HG03571 (cell line): ENCODE measurements around the gene MAML3.

Experiments used
- ATAC-seq: cut with Tn5 transposase; IDR thresholded peaks from one replicate; pipeline ENCODE4 v1.9.1; 2021; ENCODE audit not compliant: unreplicated experiment

MAML3 gene

DNA sequence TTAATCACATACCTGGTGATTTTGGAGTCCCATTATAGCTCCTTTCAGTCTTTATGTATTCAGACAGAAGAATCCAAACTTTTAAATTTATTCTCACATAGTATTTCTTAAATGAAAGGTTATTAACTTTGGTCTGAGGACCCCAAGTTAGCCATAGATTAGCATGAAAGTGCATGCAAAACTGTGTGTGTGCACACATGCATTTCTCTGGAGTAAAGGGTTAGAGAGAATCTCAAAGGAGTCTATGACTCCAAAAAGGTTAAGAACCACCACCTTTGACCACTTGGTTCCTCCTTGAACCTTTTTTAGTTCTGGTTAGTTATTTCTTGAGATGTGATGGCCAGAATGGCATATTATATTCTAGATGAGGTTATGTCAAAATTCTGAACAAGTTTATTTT lies 386.4 kb downstream of the MAML3 start:
- no peak for ATAC-seq

DNA sequence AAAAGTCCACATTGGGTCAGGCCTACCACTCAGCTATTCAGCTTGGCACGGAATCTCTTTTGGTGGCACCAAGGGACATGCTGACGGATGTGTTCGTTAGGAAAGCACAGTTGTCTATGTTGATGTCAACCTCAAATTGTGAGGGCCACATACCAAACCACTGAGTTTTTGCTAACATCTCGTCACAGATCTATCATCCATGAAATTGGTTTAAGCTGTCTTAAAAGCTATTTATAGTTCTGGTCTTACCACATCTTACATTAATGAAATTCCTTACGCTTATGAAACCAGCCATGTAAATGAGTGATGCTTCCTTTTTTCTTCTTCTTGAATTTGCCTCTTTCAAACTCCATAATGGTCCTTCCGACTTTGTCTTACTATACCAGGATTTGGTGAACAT lies 386.8 kb downstream of the MAML3 start:
- ATAC-seq, result no peak

DNA sequence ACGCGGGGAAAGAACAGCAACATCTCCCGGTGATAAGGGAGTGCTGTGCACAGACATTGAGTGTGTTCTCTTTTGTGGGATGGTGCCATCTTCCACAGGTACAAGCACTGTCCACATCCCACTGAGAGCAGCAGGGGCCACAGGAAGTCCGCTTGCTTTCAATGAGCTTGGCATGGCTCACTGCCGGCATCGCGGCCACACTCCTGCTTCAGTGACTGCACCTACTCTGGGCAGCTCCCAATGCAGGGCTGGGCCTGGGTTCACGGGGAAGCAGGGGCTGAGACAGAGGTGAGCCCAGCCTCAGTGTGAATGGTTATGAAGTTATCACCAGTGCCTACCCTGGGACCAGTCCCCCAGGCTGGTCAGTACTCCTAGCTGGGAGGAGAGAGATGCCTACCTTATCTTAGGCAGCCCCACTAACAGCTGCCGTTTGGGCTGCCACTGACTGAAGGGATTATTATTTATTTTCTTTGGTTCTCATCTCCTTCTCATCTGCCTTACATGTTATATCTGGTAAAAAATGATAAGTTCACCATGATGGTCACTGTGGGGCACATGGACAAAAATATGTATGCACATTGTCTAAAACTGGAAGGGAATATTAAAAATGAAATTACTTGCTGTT lies 389.2 kb downstream of the MAML3 start:
- ATAC-seq, result no peak

DNA sequence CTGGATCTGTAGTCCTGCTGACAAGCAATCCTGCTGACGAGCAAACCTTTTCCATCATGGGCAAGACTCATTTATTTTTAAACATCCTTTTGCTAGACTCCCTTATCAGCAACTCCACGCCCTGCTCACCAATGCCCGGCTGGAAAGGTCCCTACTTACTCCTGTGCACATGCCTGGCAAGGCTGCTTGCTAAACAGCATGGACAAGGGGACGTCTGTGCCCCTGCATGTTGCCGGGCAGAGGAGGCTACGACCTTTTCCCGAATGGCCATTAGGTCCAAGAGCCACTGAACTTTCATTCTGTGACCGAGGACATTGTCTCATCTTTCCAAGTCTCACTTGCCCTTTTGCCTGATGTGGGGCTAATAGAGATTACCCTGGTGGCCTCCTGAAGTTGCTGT lies 389.8 kb downstream of the MAML3 start:
- ATAC-seq, result no peak

DNA sequence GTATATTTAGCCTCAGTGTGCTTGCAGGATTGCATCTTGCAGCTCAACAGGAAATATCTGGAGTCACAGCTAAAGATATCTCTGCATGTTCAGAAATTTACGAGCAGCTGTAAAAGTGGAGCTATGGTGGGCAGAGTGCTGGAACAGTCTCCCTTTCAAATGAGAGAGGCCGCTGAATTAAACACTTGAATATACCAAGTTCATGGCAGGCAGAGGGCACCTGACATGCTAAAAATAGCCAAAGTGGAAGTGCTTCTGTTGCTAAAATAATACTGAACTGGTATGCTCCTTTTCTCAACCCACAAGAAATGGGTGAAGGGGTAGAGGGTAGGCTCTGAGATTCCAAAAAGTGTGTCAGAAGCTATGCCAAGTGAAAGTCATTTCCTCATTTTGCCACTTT lies 390.3 kb downstream of the MAML3 start:
- ATAC-seq, result no peak

DNA sequence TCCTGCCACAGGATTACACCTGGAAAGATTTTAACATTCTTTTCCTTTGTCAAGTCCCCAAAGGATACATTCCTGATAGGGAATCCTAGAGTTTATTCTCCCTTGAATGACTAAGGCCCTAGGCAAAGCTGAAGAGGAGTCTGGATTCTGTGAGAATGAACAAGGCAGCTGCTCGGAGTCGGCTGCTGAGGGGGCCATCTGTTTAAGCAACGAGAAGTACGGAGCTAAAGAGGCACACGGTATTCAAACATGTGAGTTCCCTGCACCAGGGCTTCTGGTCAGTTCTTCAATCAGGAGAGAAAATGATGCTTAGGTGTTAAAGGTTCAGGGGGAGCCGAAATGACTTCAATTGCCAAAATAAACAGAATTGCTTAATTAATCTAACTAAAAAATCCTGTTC lies 390.8 kb downstream of the MAML3 start:
- ATAC-seq, result no peak

DNA sequence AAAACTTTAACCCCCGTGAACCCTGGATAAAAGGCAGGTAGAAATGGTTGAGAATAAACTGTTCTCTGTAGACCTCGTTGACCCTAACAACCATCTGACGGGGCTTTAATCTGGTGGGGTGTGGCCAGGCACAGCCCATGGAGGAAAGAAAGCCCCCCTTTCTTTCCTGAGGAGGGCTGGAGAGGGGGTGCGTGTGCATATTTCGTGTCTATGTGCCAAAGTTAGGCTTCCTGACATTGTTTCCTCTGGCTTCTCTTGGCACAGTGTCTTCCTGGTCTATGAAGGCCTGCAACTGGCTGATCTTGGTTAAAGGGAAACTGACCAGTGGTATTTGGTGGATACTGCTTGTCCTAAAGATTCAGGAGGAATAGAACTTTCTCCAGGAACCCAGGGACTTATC lies 391.3 kb downstream of the MAML3 start:
- no peak for ATAC-seq

DNA sequence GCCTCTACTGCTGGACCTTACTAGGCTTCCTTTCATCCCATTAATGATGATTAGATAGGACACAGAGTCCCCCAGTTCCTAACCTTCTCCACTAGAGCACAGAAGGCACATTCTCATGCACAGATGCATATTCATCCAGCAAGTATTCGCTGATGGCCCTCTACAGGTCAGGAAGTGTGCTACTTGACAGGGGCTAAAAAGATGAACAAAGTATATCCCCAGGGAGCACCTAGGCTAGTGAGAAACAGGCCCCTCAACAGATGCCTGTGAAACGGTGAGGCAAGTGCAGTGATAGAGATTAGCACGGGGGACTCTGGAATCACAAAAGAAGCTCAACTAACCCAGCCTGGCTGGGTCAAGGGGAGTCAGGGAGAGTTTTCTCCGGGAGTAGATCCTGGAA lies 392.5 kb downstream of the MAML3 start:
- no peak for ATAC-seq

DNA sequence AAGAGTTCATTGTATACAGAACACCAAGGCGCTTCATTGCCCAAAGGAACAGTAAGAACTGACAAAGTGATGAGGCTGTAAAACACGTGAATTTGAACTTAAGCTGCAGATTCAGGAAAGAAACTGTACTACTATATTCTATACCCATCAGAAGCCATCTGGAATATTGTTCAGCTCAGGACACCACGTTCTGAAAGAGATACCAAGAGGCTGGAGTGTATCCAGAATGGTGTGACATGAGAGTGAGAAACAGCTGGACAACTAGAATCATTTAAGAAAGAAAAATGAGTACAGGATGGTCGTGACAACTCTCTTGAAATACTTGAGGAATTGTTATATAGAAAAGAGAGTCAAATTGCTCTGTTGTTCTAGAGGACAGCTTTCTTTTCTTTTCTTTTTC lies 393.4 kb downstream of the MAML3 start:
- ATAC-seq, result no peak

DNA sequence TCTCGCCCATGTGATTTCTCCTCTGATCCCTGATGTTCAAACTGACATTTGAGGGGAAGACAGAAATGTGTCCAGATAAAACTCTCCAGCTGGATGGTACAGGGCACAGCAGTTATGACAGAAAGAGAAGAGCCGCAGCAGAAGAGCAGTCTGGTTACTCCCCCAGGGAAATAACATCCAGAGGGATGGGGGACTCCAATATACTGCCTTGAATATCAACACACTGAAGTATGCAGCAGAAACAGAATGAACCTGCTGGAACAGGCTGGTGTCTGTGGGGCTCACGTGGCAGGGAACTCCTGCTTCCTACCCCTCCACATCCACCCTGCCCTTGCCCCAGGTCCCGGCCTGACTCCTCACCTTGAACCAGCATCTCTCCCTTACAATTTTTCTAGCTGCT lies 394.9 kb downstream of the MAML3 start:
- ATAC-seq, result no peak

DNA sequence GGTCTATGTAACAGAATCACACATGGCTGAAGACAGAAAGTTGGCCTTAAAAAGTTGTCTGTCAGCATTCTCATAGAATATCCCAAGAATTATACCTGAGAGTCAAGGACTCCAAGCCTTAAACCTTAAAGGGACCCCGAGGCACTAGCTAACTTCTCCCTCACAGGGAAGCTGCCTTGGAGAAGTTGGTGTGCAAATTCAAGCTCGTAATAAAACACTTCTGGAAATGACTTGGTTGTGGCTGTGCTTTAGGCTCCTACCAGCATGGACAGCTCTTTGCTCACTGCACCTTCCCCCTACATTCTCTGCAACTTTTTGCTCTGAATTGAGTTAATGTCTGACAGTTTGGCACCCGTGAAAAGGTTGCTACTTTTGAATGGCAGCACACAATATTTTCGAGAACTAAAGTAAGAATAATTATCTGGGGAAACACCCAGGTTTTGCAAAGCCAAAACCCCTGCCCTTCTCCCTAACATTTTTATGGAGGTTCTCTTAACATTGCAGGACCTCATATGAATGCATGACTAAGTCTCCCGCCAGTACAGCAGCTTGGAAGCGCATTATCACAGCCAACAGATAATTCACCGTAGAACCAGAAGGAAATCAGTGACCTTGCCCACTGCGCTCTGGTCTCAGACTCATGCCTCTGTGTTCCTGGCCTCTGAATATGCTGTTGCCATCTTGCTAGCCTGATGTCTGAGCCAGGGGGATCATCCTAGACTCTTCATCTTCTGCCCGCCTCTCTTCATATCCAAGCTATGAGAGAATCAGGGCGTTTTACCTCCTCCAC lies 397.4 kb downstream of the MAML3 start:
- no peak for ATAC-seq

DNA sequence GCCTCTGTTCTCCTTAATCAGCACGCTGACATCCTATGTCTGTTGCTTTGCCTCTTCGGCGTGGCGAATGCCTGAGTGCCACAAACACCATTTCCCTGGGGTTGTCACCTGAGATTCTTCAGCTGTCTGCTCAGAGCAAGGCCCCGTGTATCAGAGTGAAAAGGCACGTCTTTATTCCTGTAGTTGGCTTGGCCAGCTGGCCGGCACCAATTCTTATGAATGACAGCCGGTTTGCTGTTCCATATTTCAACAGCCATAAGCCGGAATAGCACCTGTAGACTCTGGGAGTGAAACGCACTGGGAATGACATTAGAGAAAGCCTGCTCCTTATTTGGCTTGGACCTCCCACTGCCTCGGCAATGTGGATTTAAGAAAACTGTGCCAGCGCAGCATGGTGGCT lies 399.0 kb downstream of the MAML3 start:
- no peak for ATAC-seq

DNA sequence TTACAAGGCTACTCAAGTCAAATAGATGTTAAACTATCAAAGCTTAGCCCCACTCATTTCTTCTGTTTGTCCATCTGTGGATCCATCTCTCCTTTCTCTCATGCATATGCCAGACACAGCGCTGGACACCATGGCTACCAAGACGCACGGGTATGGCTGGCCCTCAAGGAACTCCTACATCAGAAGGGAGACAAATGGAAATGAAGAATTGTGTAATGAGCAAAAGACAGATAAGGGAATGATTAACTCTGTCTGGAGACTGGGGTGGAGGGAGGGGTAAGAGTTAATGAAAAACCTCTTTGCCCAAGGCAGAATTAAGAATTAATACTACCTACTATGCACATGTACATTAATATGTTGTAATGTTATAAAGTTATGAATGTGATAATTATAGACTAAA lies 400.3 kb downstream of the MAML3 start:
- ATAC-seq, result no peak

DNA sequence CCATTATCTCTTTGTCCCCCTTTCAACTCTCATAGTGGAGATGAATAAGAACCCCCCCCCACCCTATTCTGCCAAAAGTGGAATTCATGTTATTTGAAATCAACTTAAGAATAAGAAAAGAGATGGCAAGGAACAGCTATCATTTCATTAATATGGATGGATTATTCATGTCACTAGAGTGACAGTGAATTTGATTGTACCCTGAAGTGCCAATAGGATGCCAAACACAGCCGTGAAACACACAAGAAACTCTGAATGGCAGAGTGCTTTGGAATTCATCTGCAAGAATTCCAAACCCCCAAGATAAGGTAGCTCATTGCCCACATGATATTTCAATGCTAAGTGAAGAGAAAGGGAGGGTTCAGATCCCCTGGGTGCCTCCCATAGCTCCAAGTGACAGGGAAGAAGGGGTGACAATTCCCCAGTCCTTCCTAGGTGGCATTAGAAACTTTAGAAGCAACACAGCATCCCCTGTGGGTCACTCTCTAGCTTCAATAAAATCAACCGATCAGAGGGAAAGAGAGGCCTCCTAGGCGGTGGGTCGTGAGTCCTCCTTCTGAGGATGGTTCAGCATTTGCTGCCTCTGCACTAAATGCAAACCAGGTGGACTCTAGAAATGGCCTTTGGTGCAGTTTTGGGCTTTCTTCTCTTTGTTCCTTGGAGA lies 404.0 kb downstream of the MAML3 start:
- ATAC-seq, result no peak

DNA sequence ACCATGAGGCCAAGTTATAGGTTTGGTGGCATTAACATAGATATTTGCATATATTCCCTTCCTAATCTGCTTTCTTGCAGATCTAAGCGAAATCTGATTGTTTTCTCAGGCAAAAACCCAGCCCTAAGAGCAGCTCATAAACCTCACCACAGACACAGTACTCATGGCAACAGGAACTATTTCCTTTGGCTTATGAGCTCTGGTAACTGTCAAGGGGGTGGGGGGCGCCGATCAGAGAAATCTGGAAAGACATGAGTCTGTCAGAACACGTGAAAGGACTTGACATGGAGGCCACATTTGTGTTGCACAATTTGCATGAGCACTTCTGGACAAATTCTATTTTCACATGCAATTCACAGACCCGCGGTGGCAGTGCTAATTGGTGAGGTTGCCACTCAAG lies 404.6 kb downstream of the MAML3 start:
- no peak for ATAC-seq

DNA sequence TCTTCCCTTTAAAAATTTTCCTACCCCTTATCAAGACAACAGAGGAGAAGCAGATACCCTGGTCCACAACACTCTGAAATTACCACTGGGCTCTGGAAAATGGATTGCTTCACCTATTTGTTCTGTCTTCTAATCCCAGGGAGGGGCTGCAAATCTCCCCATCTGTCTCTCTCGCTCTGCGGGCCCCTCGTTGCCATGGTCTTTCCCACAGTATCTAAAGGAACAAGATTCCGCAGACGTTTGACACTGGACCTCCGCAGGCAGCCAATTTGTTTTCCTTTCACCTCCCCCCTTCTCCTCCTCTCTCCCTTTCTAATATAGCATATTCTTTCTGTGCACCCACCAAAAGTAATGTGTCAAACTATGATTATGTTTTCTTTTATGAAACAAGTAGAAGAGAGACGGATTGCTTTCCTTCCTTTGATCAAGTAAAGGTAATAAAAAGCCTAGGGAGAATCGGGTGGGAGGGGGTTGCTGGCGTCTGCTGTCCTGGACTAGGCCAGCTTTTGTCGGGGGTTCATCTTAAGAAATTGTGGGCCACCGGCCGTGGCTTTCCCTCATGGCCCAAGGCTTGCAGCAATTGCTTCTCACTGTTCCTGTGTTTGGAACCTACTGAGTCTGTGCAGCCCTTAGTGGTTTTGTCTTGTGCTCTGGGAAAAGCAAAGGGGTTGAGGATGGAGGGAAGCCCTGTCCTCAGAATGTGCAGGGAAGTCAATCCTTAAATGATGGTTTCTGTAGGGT lies 407.4 kb downstream of the MAML3 start:
- no peak for ATAC-seq

DNA sequence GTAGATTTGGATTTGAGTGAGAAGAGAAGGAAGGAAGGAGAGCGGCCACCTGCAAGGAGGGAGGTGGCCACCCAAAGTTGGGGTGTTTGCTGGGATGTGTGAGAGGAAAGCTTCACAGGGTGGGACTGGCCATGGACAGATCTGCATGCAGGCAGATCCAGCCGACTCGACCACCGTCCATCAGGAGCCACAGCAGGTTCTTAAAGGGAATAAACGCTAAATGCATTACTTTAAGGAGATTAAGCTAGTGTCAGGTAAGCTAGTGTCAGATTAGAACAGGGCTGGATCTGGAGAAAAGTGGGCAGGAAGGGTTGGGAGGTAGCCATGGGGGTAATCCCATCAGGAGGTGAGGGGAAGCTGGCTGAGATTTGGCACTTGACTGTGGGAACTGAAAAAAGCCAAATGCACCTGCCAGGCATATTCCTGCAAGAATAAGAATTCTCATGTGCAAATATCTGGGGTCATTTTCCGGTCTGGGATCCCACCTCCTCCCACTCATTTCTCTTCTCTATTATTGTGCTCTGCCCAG lies 408.8 kb downstream of the MAML3 start:
- no peak for ATAC-seq

DNA sequence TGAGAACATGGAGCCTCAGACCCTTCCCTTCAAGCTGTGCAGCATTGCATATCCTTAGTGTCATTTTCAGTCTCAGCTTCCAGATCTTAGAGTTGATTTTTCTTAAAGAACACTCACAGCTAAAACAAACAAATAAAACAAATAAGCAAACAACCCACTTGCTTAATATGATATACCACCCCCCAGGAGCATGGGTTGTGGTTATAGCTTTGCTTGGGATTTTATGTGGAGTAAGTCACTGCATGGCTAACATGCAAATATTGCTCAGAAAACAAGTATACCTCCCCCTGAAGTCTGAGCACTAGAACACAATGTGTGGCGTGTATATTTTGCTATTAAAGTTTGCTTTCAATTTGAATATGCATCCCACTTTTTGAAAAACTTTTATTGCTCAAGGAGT lies 409.8 kb downstream of the MAML3 start:
- ATAC-seq, result no peak

DNA sequence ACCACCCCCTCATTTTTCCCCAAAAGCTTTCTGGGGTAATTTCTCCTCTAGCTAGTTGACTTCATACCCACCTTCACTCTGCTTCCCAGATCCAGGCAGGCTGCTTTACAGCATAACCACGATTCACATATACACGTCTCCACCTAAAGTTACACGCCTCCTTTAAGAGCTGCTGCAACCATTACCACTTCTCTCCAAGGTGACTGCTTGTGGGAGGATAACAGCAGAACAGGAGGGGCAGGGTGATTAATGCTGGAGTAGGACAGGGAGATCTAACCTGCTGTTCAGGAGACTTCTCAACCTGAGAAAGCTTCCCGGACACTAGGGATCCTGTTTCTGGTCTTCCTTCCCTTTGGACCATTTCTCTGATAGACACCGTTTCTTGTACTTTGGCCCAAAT lies 411.0 kb downstream of the MAML3 start:
- no peak for ATAC-seq

DNA sequence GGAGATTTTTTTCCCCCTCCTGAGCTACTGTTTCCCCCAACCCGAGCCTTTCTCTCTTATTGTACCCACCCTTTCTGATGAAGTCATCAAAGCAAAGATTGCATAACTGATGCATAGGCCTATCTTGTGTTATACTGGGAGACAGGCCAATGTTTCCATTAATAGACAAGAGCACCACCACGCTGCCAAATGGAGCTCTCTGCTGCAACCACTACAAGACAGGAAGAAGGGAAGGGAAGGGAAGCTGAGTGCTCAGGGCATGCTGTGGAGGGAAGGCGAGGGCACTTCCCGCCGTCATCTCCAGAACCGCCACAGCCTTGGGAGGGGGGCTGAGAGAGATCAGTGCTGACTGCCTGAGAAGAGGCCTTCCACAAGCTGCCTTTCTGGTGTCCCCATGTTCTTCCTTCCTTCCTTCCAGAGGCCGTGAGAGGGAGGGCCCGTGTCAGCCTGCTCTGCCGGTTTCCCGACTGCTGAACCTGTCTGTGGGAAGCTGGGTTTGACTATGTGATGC lies 413.4 kb downstream of the MAML3 start:
- ATAC-seq, result no peak

DNA sequence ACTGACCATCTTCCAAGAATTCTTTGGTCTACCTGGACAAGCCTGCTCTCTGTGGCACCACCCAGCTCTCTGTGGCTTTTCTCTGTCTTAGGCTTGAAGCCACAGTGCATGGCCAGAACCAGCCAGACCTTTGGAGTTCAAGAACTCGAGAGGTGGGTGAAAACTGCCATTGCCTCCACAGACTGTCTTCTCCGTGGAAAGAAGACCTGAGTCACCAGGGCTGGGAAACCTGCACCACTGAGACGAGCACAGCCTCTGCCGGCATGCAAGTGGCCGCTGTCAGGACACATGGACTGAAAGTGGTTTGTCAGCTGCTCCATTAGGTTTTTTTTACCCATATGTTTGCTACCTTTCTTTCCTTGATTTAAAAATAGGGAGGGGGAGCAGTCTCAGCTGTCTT lies 413.9 kb downstream of the MAML3 start:
- ATAC-seq, result no peak
